NCI-H748 (cell line): Measurements from ENCODE around the gene ABCE1.

Experiments
- DNase-seq: peaks from one replicate; lab custom pipeline; 2025; ENCODE audit not compliant: unreplicated experiment; lab: John Stamatoyannopoulos, UW

ABCE1 gene

GRCh38 chr4:145097821-145098674 lies at the start of gene ABCE1, which contains the start of gene ANAPC10:
ABCE1 (plus strand) TSS chr4:145098311; CDS start chr4:145104413, 6,102 bp downstream.
ANAPC10 (minus strand) TSS chr4:145098196; CDS start chr4:145096099, 2,097 bp downstream.
- peak; percentile 97 for DNase-seq

DNA sequence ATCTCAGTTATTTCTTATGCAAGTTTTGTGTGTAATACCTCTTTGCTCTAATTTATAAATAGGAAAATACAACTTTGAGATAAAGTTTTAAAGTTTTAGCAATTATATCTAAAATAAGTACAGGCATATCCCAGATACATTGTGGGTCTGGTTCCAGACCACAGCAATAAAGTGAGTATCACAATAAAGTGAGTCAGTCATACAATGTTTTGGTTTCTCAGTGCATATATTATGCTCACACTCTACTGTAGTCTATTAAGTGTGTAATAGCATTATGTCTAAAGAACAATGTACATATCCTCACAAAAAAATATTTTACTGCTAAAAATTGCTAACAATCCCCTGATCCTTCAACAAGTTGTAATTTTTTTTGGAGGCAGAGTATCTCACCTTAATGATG lies 49.3 kb upstream of the ABCE1 start:
- no peak for DNase-seq

DNA sequence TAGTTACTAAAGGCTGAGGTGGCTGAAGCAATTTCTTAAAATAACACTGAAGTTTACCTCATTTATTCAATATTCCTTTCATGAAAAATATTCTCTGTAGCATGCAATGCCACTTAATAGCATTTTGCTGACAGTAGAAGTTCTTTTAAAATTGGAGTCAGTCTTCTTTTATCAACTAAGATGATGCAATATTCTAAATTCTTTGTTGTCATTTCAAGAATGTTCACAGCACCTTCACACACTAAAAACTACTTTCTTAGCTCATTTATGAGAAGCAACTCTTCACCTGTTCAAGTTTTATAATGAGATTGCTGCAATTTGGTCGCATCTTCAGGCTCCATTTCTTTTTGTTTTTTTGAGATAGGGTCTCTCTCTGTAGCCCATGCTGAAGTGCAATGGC lies 48.9 kb upstream of the ABCE1 start:
- DNase-seq: no peak

DNA sequence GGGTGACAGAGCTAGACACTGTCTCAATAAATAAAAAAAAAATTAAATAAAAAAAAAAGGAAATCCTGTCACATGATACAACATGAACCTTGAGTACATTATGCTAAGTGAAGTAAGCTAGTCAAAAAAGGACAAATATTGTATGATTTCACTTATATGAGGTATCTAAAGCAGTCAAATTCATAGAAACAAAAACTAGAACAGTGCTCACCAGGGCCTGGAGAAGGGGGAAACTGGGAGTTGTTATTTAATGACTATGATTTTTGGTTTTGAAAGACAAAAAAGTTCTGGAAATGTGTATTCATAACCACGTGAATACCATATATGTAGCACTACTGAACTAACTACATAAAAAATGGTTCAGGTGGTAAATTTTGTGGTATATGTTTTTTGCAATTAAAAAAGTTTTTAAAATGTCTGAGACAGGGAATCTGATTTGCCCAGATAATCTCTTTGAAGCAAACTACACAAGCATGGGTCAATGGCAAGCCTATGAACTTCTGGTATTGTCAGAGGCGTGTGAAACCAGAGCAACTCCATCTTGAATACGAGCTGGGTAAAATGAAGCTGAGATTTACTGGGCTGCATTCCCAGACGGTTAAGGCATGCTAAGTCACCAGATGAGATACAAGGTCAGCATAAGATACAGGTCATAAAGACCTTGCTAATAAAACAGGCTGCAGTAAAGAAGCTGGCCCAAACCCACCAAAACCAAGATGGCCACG lies 42.4 kb upstream of the ABCE1 start:
- no peak for DNase-seq

DNA sequence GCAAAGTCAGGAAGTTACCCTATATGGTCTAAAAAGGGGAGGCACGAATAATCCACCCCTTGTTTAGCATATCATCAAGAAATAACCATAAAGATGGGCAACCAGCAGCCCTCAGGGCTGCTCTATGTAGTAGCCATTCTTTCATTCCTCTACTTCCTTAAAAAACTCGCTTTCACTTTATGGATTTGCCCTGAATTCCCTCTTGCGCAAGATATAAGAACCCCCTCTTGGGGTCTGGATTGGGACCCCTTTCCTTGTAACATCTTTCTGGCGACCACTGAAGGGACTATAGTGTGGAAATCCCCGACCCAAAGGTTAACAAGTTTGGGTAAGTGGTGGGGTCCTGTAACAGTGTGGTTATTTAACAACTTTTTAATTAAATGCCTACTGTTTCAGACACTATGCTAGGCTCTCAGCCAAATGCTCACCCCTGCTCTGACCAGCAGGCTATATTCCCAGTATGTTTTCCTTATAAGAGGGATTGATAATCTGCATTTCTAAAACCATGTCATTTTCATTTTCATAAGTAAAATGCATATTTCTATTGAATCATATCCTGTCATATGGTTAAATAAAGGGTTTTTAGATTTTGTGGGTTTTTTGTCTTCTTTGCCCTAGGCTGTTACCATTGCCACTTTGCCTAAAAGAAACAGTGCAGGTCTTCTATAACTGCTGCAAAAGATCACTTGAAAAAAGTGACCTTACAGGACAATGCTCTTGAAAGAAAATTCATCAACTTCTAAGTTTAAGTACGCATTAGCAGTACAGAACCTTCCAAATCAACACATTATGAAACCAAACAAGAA lies 41.6 kb upstream of the ABCE1 start:
- no peak for DNase-seq

DNA sequence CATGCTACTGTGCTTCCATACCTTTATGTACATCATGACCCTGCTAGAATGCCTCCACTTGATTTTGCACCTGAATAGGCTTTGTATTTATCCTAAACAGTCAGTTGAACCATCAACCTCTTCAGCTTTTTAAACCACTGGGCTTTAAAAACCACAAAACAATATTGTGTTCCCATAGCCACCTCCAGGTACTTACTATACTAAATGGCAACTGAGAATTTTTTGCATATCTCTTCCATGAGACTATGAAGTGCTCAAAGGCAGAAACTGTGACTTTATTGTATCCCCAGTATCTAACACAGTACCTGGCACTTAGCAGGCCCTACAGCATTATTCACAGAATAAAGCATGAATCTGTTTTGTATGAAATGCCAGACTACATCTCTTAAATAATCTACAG lies 39.9 kb upstream of the ABCE1 start:
- no peak for DNase-seq

DNA sequence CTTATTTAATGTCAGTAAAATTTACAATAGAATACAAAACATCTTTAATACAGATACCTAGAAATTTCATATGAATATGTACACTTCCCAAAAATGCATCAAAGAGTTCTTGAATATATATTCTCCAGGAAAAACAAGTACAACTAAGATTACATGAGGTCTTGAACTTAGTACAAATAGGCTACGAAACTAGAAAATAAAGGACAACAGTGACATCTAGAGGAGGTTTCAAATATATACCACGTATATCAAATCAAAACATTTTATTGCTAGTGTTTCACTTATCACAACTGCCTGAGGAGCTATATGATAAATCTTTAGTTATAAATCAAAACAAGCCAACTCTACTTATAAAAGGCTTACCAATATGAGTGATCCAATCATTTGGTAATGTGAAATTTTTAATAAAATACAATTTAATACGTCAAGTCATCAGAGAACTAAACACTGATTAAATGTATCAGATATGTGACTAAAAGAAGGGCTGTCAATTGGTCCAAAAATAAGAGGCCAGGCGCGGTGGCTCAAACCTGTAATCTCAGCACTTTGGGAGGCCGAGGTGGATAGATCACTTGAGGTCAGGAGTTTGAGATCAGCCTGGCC lies 36.7 kb upstream of the ABCE1 start:
- DNase-seq: peak; percentile 34

- no peak for DNase-seq
These were observed 32.0 kb upstream of the ABCE1 start for GRCh38 chr4:145066063-145066501.

DNA sequence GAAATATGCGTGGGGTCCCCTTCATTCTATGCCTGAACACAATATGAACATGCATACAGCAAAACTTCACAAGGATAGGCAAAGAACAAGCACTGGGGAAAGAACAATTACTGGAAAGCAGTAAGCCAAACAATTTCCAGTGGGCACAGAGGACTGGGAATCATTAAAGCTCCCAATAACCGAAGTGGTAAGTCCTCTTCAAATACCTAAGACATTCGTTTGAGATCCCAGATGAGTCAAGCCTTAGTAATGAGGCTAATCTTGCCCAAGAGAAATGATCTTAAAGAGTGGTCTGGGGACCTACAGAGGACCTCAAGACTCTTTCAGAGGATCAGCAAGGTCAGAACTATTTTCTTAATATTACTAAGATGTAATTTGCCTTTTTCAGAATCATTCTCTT lies 28.8 kb upstream of the ABCE1 start:
- no peak for DNase-seq

- no peak for DNase-seq
These were observed 26.6 kb upstream of the ABCE1 start for GRCh38 chr4:145071560-145071959.

- DNase-seq: no peak
These were observed 22.2 kb upstream of the ABCE1 start for GRCh38 chr4:145075742-145076468.

DNA sequence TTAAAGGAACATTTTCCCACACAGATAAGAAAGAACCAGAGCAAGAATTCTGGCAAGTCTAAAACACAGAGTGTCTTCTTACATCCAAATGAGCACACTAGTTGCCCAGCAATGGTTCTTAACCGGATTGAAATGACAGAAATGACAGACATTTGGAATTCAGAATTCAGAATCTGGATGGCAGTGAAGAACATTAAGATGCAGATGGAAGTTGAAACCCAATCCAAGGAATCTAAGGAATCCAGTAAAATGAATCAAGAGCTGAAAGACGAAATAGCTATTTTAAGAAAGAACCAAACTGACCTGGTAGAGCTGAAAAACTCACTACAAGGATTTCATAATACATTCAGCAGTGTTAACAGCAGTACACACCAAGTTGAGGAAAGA lies 21.6 kb upstream of the ABCE1 start:
- no peak for DNase-seq

GRCh38 chr4:145081756-145082155 lies 16.4 kb upstream of the ABCE1 start:
- no peak for DNase-seq

- no peak for DNase-seq
These were observed 14.1 kb upstream of the ABCE1 start for GRCh38 chr4:145083891-145084605.

DNA sequence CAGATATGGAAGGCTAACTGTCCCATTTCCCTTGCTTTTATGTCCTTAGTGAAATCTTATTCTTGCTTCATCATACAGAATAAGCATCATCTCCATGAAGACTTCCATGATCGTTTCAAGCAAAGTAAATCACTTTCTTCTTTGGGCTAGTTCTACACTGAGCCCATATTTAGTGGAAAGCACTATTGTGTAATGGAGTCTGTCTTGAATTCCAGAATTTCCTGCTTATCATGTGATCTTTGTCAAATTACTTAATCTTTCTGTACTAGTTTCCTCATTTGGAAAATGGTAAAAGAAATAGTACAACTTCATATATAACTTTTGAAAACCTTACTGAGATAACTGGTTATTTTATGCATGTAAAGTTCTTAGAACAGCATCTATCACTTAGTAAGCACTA lies 7.7 kb upstream of the ABCE1 start:
- DNase-seq: no peak

DNA sequence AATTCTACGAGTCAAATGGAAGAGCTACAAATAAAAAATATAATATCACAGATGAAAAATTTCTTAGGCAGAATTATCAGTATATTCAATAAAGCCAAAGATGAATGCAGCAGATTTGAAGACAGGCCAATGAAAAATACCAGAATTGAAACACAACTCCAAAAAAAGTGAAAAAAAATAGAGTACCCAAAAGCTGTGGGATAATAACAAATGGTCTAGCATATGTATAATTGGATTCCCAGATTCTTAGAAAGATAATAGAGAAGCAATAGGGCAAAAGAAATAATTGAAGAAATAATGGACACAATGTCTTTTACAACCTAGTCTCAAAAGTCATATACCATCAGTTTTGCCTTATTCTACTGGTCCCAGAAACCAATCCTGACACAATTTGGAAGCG lies 4.5 kb upstream of the ABCE1 start:
- DNase-seq: no peak

DNA sequence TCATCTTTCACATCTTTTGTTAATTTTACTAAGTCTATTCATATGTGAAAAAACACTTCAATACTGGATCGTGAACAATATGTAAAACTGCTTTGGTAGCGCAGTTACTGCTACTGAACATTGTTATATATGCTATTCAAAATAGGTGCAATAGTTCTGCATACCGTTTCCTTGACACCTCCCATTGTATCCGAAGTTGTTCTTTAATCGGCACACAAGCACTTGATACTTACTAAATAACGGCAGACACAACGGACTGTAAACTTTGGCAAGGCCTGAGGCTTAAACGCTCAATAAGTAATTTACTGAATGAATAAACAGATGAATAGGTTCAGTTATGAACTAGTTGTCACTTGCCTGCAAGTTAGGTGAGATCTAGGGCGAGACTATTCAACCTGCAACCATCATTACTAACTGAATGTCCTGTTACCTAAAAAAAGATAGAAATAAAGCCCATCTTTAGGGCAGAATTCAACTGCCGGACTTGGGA lies 735 bp upstream of the ABCE1 start:
- peak; percentile 27 for DNase-seq

GRCh38 chr4:145098675-145099037 lies 545 bp downstream of the ABCE1 start:
- DNase-seq: peak; percentile 42

DNA sequence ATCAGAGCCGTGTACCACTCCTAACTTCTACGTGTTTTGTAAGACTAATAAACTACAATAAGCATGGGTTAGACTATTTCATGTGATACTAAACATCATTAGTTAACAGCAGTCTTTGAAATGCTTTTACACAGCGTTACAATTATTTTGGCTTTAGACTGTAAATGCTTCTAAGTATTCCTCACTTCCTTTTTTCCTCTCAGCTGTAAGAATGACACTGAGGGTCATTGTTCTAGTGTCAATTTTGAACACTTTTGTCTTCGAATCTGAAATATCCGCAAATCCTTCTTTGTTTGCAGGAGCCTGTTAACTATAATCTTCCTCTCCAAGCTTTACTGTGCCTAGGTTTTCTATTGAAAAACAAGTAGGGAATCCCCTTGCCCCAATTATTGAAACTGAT lies 1.5 kb downstream of the ABCE1 start:
- no peak for DNase-seq

DNA sequence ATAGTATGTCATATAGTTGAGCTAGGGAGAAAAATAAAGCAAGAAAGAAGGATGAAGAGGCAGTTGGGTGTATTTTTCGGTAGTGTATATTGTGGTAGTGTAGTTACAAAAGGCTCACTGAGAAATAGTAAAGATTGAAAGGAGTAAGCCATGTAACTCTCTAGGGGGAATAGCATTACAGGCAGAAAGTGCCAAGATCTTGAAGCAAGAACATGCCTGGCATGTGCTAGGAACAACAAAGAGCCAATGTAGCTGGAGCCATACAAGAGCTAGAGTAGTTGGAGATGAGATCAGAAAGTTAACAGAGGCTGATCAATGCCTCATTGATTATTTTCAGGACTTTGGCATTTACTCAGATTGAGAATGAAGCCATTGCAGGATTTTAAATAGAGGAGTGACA lies 3.0 kb downstream of the ABCE1 start:
- no peak for DNase-seq
